Upper lobe of left lung (tissue), 6 donors: ENCODE measurements around the gene ADARB1. TPM values are rescaled to one million over a fixed set of nuclear protein-coding genes. Genes with fewer than 3 reads are reported as not detected.

Experiments used
- ATAC-seq, 2 donors: fragments of 200-7000 bp; cut with Tn5 transposase; one replicate each; pipeline ENCODE4 v1.9.1; 2022; ENCODE audit warnings: mild to moderate bottlenecking in 2 of 2, moderate library complexity in 2 of 2; ENCODE audit not compliant: low FRiP score in 2 of 2
- DNase-seq, 2 donors: peaks; one replicate each; pipeline ENCODE4 v3.0.0-alpha.2; 2019 to 2020
- H3K27ac ChIP-seq, 4 donors: fragments of 200-600 bp; sonication (generic); one replicate each; pipeline ENCODE4 v1.5.1; 2016 to 2019
- H3K27me3 ChIP-seq, 4 donors: fragments of 200-600 bp; sonication (generic); one replicate each; pipeline ENCODE4 v1.5.1; 2017 to 2019
- H3K36me3 ChIP-seq, 4 donors: fragments of 200-600 bp; sonication (generic); one replicate each; pipeline ENCODE4 v1.5.1; 2016 to 2019
- H3K4me1 ChIP-seq, 4 donors: fragments of 200-600 bp; sonication (generic); one replicate each; pipeline ENCODE4 v1.5.1; 2018 to 2019
- H3K4me3 ChIP-seq, 4 donors: fragments of 200-600 bp; sonication (generic); one replicate each; pipeline ENCODE4 v1.5.1; 2017 to 2019; ENCODE audit warnings: mild to moderate bottlenecking in 2 of 4, moderate library complexity in 1 of 4
- H3K9me3 ChIP-seq, 4 donors: fragments of 200-600 bp; sonication (generic); one replicate each; pipeline ENCODE4 v1.5.1; 2018 to 2019
- CTCF ChIP-seq, 6 experiments: fragments of 450-650 bp in 4 of 6; fragments of 200-600 bp in 2 of 6; sonication (generic) in 2 of 6; IDR thresholded peaks; one replicate each; pipeline ENCODE4 v1.5.1; 2016 to 2019; ENCODE audit warnings: antibody characterized with exemption in 6 of 6
- EP300 ChIP-seq, 4 donors: sonication (generic); formaldehyde crosslinking; IDR thresholded peaks; one replicate each; pipeline ENCODE4 v1.5.1; 2017; ENCODE audit warnings: antibody characterized with exemption in 4 of 4, control low read depth in 2 of 4
- POLR2A ChIP-seq, 4 donors: fragments of 450-650 bp; IDR thresholded peaks; one replicate each; pipeline ENCODE4 v1.5.1; 2016 to 2017; ENCODE audit warnings: antibody characterized with exemption in 4 of 4, mild to moderate bottlenecking in 2 of 4
- POLR2AphosphoS5 ChIP-seq, 2 donors: sonication (generic); formaldehyde crosslinking; IDR thresholded peaks; one replicate each; pipeline ENCODE4 v1.5.1; 2017; ENCODE audit warnings: antibody characterized with exemption in 2 of 2
- WGBS, 2 donors: methylation state at CpG; one replicate each; pipeline ENCODE4 v1.1.5; 2017 to 2018; 5-methylcytosine and 5-hydroxymethylcytosine counted together
- total RNA-seq, 6 donors: library from RNA; depleted of rRNA in 4 of 6; stranded (reverse); fragments of >200 nt in 4 of 6; gene quantifications; one replicate each; pipeline versions ENCODE4 v1.1.0 to v1.2.1, GENCODE V29; 2016 to 2021
- donor health status: DM: no; HTN: no; CAD: no; lungs with moderate emphysema.
- donor health status: DM: no; HTN: yes; CAD: no; lungs with severe emphysema.

Gene ADARB1
- total RNA-seq, 6 donors from 2014 or later = 26.5 to 94.3 (median 42.4) TPM

- Histone ChIP-seq H3K9me3 (peaks cover 0 to 12% (median 4%) of the 10 kb centered on the region in 4 donors), H3K27me3 (no peaks in the 10 kb centered on the region), H3K27ac (peak overlapping the region; percentile 58 to 87 (median 66)), H3K36me3 (no peaks in the 10 kb centered on the region), H3K4me1 (peaks cover 9 to 27% (median 21%) of the 10 kb centered on the region in 4 donors), H3K4me3 (no peak overlapping the region)
- ATAC-seq (peak in 1 of 2 donors; percentile 20), DNase-seq (peak in 1 of 2 donors; percentile 75)
- 79 to 81% methylated on average over 19 to 23 of the region's 23 CpGs for WGBS, 2 donors
- no peak for TF ChIP-seq CTCF (IDR thresholded peaks at IDR 0.05)
- TF ChIP-seq POLR2AphosphoS5 (IDR thresholded peaks at IDR 0.05) = no peak
- TF ChIP-seq EP300 (IDR thresholded peaks at IDR 0.05) = no peak
- no peak for TF ChIP-seq POLR2A (IDR thresholded peaks at IDR 0.05)
Observed at GRCh38 chr21:45034556-45035476, 39.6 kb upstream of the ADARB1 start.

GRCh38 chr21:45035477-45035848, 38.9 kb upstream of the ADARB1 start:
- H3K36me3 ChIP-seq = no peaks in the 10 kb centered on the region
- H3K4me1 ChIP-seq = peaks cover 9 to 26% (median 25%) of the 10 kb centered on the region in 4 donors
- 72 to 88% methylated on average over 7 to 8 of the region's 8 CpGs for WGBS, 2 donors
- H3K27me3 ChIP-seq = no peaks in the 10 kb centered on the region
- DNase-seq = no peak
- H3K27ac ChIP-seq = peak overlapping the region in 2 of 4 donors; percentile 66 to 87
- TF ChIP-seq CTCF (IDR thresholded peaks at IDR 0.05) (no peak), EP300 (IDR thresholded peaks at IDR 0.05) (no peak), POLR2A (IDR thresholded peaks at IDR 0.05) (no peak), POLR2AphosphoS5 (IDR thresholded peaks at IDR 0.05) (no peak)
- ATAC-seq = no peak
- H3K9me3 ChIP-seq = peaks cover 0 to 12% (median 4%) of the 10 kb centered on the region in 4 donors
- H3K4me3 ChIP-seq = no peak overlapping the region

- Histone ChIP-seq H3K27ac (no peak overlapping the region), H3K4me1 (peaks cover 10 to 26% (median 25%) of the 10 kb centered on the region in 4 donors)
Observed at GRCh38 chr21:45036630-45037029, 37.8 kb upstream of the ADARB1 start.

GRCh38 chr21:45037986-45038385, 36.4 kb upstream of the ADARB1 start:
- no peak for ATAC-seq
- peak overlapping the region in 1 of 4 donors; percentile 34 for H3K27ac ChIP-seq
- H3K9me3 ChIP-seq = peaks cover 0 to 12% (median 4%) of the 10 kb centered on the region in 4 donors
- peaks cover 14 to 25% (median 24%) of the 10 kb centered on the region in 4 donors for H3K4me1 ChIP-seq
- 88 to 95% methylated on average over 9 of the region's 9 CpGs for WGBS, 2 donors
- no peak for DNase-seq
- no peaks in the 10 kb centered on the region for H3K27me3 ChIP-seq
- H3K36me3 ChIP-seq = no peaks in the 10 kb centered on the region
- H3K4me3 ChIP-seq = no peak overlapping the region
- no peak for TF ChIP-seq POLR2A (IDR thresholded peaks at IDR 0.05)

More at GRCh38 chr21:45036630-45037029, 37.8 kb upstream of the ADARB1 start:
- WGBS, 2 donors = 43 to 50% methylated on average over 1 of the region's 1 CpG
- DNase-seq = no peak
- no peak overlapping the region for H3K4me3 ChIP-seq
- H3K36me3 ChIP-seq = no peaks in the 10 kb centered on the region
- no peak for TF ChIP-seq EP300 (IDR thresholded peaks at IDR 0.05)
- no peak for TF ChIP-seq POLR2AphosphoS5 (IDR thresholded peaks at IDR 0.05)
- no peak for TF ChIP-seq CTCF (IDR thresholded peaks at IDR 0.05)
- TF ChIP-seq POLR2A (IDR thresholded peaks at IDR 0.05) = no peak
- H3K27me3 ChIP-seq = no peaks in the 10 kb centered on the region
- no peak for ATAC-seq
- peaks cover 0 to 12% (median 4%) of the 10 kb centered on the region in 4 donors for H3K9me3 ChIP-seq

GRCh38 chr21:45039317-45040156, 34.8 kb upstream of the ADARB1 start:
- H3K27ac ChIP-seq = peak overlapping the region; percentile 57 to 87 (median 70)

More at GRCh38 chr21:45039317-45040156, 34.8 kb upstream of the ADARB1 start:
- ATAC-seq (no peak), DNase-seq (no peak)
- TF ChIP-seq POLR2AphosphoS5 (IDR thresholded peaks at IDR 0.05) (no peak), CTCF (IDR thresholded peaks at IDR 0.05) (no peak), POLR2A (IDR thresholded peaks at IDR 0.05) (no peak), EP300 (IDR thresholded peaks at IDR 0.05) (no peak)
- Histone ChIP-seq H3K36me3 (no peaks in the 10 kb centered on the region), H3K4me1 (peaks cover 14 to 23% (median 21%) of the 10 kb centered on the region in 4 donors), H3K27me3 (no peaks in the 10 kb centered on the region), H3K4me3 (no peak overlapping the region), H3K9me3 (peaks cover 0 to 12% (median 4%) of the 10 kb centered on the region in 4 donors)
- WGBS, 2 donors = 89 to 93% methylated on average over 2 to 3 of the region's 3 CpGs
